Vagina (tissue), 2 donors: Measurements from ENCODE around the gene MPHOSPH9. TPM values are rescaled to one million over a fixed set of nuclear protein-coding genes. Genes with fewer than 3 reads are reported as not detected.
A peak's percentile ranks its signal among the peaks of the same experiment; 100 is the strongest.

ENCODE experiments used
- DNase-seq, 2 donors: peaks; one replicate each; pipeline ENCODE4 v3.0.0-alpha.2; 2017; ENCODE audit errors: extremely low spot score in 2 of 2
- H3K27ac ChIP-seq: fragments of 200-600 bp; sonication (generic); one replicate; pipeline ENCODE4 v1.5.1; 2019
- H3K27me3 ChIP-seq: fragments of 200-600 bp; sonication (generic); one replicate; pipeline ENCODE4 v1.5.1; 2019
- H3K36me3 ChIP-seq, 2 donors: fragments of 200-600 bp; sonication (generic); one replicate each; pipeline ENCODE4 v1.5.1; 2017 to 2019
- H3K4me1 ChIP-seq: fragments of 200-600 bp; sonication (generic); one replicate; pipeline ENCODE4 v1.5.1; 2019
- H3K4me3 ChIP-seq, 2 donors: fragments of 200-600 bp; sonication (generic); 1 replicate in 1 of 2; 2 replicates in 1 of 2; pipeline ENCODE4 v1.5.1; 2016 to 2019
- H3K9me3 ChIP-seq: fragments of 200-600 bp; sonication (generic); one replicate; pipeline ENCODE4 v1.5.1; 2019
- POLR2A ChIP-seq, 2 donors: fragments of 450-650 bp; IDR thresholded peaks; one replicate each; pipeline ENCODE4 v1.6.1; 2017; ENCODE audit warnings: antibody characterized with exemption in 2 of 2, mild to moderate bottlenecking in 2 of 2, moderate library complexity in 2 of 2
- POLR2AphosphoS5 ChIP-seq, 2 donors: sonication (generic); formaldehyde crosslinking; IDR thresholded peaks; one replicate each; pipeline ENCODE4 v1.9.0; 2017; ENCODE audit warnings: antibody characterized with exemption in 2 of 2, mild to moderate bottlenecking in 2 of 2, low read depth in 1 of 2; ENCODE audit not compliant: insufficient read depth in 1 of 2
- intact Hi-C: fragments of 100-400 bp; cut with DNase I; formaldehyde crosslinking; loops from one replicate; pipeline ENCODE4 v1.15.1; 2023
- total RNA-seq: library from RNA; depleted of rRNA; stranded (reverse); fragments of >200 nt; gene quantifications from one replicate; pipeline ENCODE4 v1.2.3, GENCODE V29; 2016
- TF ChIP-seq, protein P1 (sequence below), 3 experiments: fragments of 450-650 bp in 2 of 3; fragments of 200-600 bp in 1 of 3; sonication (generic) in 1 of 3; IDR thresholded peaks; one replicate each; pipeline ENCODE4 v1.5.1; 2017 to 2019; ENCODE audit warnings: antibody characterized with exemption in 3 of 3, mild to moderate bottlenecking in 2 of 3, moderate library complexity in 2 of 3

The MPHOSPH9 gene
- total RNA-seq, 1 donor from 2014 or later = 17.9 TPM

DNA sequence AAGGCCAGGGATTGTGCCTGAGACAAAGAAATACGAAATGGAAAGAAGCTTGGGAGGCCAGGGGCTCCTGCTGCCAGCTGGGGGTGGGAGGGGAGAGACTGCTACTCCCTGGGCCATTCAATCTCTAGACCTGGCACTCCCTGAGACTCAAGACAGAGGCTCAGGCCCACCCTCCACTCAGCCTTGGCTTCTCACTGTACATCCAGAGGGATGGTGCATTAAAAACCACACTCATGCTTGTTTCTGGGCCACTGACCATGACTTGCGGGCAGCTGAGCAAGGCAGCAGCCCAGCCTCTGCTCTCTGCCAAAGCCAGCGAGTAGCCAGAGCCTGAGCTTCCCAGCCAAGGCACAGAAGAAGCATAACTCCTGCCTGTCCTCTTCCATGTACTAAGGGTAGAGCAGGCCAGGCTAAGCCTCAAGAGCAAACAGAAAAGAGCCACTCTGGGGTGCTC, 123.6 kb downstream of the MPHOSPH9 start:
- intact Hi-C loops = no loop called here
- no peaks in the 10 kb centered on the region for H3K27me3 ChIP-seq
- H3K36me3 ChIP-seq = no peaks in the 10 kb centered on the region
- DNase-seq = no peak
- H3K4me3 ChIP-seq = no peak overlapping the region
- TF ChIP-seq, protein P1, sequence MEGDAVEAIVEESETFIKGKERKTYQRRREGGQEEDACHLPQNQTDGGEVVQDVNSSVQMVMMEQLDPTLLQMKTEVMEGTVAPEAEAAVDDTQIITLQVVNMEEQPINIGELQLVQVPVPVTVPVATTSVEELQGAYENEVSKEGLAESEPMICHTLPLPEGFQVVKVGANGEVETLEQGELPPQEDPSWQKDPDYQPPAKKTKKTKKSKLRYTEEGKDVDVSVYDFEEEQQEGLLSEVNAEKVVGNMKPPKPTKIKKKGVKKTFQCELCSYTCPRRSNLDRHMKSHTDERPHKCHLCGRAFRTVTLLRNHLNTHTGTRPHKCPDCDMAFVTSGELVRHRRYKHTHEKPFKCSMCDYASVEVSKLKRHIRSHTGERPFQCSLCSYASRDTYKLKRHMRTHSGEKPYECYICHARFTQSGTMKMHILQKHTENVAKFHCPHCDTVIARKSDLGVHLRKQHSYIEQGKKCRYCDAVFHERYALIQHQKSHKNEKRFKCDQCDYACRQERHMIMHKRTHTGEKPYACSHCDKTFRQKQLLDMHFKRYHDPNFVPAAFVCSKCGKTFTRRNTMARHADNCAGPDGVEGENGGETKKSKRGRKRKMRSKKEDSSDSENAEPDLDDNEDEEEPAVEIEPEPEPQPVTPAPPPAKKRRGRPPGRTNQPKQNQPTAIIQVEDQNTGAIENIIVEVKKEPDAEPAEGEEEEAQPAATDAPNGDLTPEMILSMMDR (IDR thresholded peaks at IDR 0.05) = no peak
- TF ChIP-seq POLR2A (IDR thresholded peaks at IDR 0.05) (no peak), POLR2AphosphoS5 (IDR thresholded peaks at IDR 0.05; ENCODE audit: insufficient read depth in 1 of 2, low read depth in 1 of 2) (no peak)
- H3K9me3 ChIP-seq = no peaks in the 10 kb centered on the region
- no peak overlapping the region for H3K27ac ChIP-seq
- H3K4me1 ChIP-seq = peaks cover 34% of the 10 kb centered on the region

DNA sequence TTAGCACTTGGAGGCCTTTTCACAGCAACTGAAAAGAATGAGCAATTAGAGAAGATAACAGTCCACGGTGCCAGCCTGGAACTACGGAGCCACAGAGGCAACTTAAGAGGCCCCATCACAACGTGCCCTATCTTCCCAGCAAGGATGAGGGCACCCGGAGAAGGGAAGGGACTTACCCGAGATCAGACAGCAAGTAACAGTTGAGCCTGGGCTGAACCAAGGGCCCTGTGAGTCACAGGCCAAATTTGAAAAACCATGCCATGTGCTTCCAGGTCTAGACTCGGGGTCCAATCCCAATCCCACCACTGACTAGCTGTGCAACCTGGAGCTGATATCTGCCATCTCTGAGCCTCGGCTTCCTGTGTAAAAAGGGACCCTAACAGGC, 124.3 kb downstream of the MPHOSPH9 start:
- no peak for TF ChIP-seq POLR2AphosphoS5 (IDR thresholded peaks at IDR 0.05; ENCODE audit: insufficient read depth in 1 of 2, low read depth in 1 of 2)
- TF ChIP-seq POLR2A (IDR thresholded peaks at IDR 0.05) = no peak
- TF ChIP-seq, protein P1 (IDR thresholded peaks at IDR 0.05) = no peak
- no peak for DNase-seq
- Histone ChIP-seq H3K36me3 (no peaks in the 10 kb centered on the region), H3K9me3 (no peaks in the 10 kb centered on the region), H3K27me3 (no peaks in the 10 kb centered on the region), H3K4me1 (peaks cover 27% of the 10 kb centered on the region), H3K4me3 (no peak overlapping the region), H3K27ac (no peak overlapping the region)
- intact Hi-C loops = no loop called here

DNA sequence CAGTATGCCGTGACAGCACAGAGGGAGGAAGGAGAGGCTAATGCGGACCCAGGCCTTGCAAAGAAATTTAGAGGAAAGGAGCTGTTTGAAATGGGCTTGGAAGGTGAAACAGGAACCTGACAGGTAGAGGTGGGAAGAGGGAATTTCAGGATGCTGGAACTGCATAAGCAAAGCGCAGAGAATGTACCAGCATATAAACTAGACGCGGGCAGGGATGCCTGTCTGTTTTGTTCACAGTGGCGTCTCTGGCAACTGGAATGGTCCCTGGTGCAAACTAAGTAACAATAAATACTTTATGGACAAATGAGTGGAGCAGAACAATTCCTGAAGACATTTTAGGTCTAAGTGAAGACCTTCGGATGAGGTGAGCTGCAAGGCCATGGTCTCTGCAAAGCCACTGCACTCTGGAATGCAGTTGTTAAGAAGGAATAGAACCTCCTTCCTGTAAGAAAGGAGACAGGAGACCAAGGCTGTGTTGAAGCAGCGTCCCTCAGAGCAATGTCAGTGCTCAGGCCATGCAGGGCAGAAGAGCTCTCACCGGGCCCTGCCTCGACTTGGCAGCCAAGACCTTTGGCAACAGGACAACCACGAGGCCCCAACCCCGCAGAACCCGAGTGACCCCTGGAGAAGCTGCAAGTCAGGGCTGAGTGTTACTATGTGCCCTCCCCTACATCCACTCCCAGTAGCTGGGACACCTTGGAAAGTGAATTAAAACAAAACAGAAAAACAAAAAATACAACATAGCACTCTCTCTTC, 124.8 kb downstream of the MPHOSPH9 start:
- intact Hi-C loops = no loop called here
- Histone ChIP-seq H3K4me1 (peaks cover 26% of the 10 kb centered on the region), H3K27me3 (no peaks in the 10 kb centered on the region), H3K27ac (no peak overlapping the region), H3K9me3 (no peaks in the 10 kb centered on the region), H3K4me3 (no peak overlapping the region), H3K36me3 (no peaks in the 10 kb centered on the region)
- DNase-seq = no peak
- TF ChIP-seq POLR2AphosphoS5 (IDR thresholded peaks at IDR 0.05; ENCODE audit: insufficient read depth in 1 of 2, low read depth in 1 of 2) = no peak
- no peak for TF ChIP-seq POLR2A (IDR thresholded peaks at IDR 0.05)
- TF ChIP-seq, protein P1 (IDR thresholded peaks at IDR 0.05) = no peak

DNA sequence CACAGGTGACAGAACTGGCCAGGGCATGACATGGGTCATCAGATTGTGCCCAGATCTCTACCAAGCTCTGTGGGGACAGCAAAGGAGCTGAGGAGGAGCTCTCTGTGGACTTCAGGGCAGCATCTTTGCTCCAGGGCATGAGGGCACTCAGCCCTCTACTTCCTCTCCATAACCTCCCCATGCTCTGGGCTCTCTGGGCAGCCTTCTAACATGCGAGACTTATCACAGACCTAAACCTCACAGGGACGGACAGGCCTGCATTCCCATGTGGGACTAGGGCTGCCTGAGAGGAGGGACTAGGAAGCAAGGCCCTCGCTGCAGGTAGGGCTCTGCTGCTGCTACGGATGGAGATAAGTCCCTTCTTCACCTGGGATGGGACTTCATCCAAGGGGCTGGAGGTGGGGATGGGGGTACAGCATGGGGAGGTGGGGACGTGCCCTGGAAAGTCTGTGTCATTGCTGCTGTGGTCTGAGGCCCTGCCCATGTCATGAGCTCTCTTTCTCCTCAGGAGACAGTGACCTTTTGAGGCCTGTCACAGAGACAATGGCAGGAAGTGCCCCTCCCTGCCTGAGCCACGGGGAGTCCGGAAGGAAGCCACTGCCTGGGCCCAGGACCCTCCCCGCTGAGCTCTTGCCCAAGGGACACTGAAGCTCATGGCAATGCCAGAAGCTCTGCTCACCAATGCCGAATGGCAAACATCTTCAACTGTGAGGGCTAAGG, 126.1 kb downstream of the MPHOSPH9 start:
- intact Hi-C loops = no loop called here
- no peak overlapping the region for H3K4me3 ChIP-seq
- DNase-seq = no peak
- no peaks in the 10 kb centered on the region for H3K36me3 ChIP-seq
- H3K27me3 ChIP-seq = no peaks in the 10 kb centered on the region
- H3K9me3 ChIP-seq = no peaks in the 10 kb centered on the region
- H3K4me1 ChIP-seq = peaks cover 20% of the 10 kb centered on the region
- peak overlapping the region; percentile 22 for H3K27ac ChIP-seq
- TF ChIP-seq, protein P1 (IDR thresholded peaks at IDR 0.05) = no peak
- TF ChIP-seq POLR2AphosphoS5 (IDR thresholded peaks at IDR 0.05; ENCODE audit: insufficient read depth in 1 of 2, low read depth in 1 of 2) (no peak), POLR2A (IDR thresholded peaks at IDR 0.05) (no peak)
